Muscle of arm (tissue), 12 donors: ENCODE data around the gene XYLT2. TPM values are rescaled to one million over a fixed set of nuclear protein-coding genes. Genes with fewer than 3 reads are reported as not detected.

Source experiments
- DNase-seq: peaks from one replicate; pipeline ENCODE4 v3.0.0-alpha.2; 2013
- polyA plus RNA-seq, 12 donors: library from polyadenylated mRNA; unstranded; fragments of 120-200 nt; gene quantifications; one replicate each; pipeline ENCODE4 v1.2.1, GENCODE V29; 2013; ENCODE audit not compliant: insufficient read length in 12 of 12

XYLT2 gene
- polyA plus RNA-seq, 12 donors, result 15.5 to 337 (median 20.0) TPM

DNA sequence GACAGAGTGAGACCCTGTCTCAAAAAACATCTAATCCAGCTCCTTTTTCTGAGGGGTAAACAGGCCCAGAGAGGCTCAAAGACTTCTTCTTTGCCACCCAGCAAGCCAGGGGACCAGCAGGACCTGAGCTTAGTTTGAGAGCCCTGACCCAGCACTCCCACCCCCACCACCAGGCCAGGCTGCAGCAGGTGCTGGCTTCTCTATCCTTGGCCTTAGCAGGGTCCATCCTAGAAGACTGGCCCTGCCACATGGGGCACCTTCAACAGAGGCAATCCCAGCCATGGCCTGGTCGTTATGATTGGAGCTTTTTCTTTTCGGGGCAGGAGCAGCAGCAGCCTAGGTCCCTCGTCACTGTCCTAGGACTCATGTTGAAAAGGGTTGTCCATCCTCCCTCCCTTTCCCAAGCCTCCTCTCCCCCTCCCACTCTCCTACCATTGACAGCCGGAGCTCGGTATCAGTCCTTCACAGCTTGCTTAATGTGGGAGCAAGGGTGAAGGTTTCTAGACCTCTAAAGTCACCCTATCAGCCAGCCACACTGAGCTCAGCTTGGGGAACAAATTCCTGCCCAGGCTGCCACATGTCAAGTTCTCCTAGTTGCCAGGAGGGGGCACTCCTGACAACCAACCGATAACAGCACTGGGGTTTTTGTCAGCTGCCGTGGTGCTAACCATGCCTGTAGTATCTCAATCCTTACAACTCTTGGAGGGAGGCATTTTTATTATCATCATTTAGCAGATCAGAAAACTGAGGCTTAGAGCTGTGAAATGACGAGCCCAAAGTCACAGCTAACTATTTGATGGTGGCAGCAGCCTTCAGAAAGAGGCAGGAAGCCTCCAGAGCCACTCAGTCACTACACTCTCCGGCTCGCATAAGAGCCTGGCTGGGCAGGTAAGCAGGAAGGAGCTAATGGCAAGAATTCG, 15.9 kb downstream of the XYLT2 start:
- peak; percentile 26 for DNase-seq

DNA sequence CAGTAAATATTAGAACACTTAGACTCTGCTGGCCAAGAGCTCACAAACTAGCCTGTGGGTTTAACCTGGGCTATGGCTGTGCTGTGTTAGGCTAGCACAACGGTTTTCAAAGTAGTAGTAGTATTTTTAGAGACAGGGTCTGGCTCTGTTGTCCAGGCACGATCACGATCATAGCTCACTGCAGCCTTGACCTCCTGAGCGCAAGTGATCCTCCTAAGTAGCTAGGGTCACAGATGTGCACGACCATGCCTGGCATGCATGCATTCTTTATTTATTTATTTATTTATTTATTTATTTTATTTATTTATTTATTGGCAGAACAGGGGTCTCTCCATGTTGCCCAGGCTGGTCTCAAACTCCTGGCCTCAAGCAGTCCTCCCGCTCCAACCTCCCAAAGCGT, 16.7 kb downstream of the XYLT2 start:
- no peak for DNase-seq

DNA sequence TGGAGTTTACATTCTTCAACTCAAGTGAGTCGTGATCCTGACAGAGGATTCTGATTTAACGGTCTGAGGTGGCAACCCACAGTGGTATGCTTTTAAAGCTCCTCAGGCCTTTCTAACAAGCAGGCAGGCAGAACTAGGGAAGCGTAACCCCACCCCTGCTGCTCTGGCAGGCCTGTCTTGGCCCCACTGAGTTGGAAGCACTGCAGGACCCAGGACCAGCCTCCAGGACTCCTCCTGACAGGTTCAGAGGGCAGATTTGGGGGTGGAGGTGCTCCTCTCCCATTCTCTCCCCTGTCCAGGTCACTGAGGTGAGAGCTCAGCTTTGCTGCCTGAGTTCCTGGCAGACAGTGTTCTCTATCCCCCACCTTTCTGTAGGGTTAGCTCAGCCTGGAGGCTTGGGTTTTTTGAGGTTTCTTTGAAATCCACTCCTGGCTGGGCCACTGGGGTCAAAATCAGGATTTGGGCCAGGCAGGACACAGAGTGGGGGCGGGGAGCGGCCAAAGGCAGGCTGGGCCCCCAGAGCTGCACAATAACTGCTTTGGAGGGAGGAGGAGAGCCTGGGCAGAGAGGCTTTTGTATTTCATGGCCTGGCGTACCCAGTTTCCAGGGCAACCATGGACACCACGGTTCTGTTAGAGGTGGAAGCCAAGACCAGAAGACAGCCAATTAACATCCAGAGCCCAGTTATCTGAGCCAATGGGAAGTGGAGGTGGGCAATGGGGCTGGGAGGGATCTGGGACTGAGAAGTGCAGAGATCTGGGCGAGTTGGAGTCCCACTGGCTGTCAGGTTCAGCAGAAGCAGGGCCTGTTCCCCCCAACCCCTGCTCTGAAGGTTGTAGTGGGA, 17.5 kb downstream of the XYLT2 start:
- peak; percentile 41 for DNase-seq

DNA sequence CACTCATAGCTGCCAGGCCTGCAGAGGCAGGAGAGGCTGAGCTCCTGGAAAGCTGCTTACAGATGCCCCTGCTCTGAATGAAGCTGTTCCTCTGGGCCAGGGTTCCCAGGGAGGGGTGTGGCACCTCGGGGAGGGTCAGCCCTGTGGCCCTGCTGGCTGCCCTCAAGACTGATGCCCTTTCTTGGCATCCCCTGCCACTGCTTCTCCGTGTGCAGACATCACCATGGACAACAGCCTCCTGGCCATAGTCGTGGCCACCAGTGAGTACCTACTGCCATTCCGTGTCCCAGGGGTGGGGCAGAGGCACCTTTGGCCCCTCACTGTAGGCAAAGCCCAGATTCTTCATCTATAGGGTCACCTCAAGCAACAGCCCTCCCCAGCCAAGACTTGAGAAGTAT, 18.1 kb downstream of the XYLT2 start:
- DNase-seq, result no peak

DNA sequence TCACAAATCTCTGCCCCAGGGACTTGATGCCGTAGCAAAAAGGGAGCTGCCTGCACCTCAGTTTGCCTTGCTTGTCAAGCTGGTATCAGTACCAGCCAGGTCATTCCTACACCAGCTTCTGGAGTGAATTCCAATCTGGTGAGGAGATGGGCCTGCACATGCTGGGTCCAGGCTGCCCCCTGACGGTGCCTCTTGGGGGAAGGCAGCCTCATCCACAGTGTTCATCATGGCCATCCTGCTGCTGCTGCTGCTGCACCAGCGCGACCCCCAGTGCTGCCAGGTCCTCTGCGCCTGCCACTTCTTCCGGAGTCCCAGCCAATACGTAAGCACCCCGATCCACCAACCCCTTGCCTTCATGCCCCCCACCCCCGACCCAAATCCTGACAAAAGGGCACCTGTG, 18.8 kb downstream of the XYLT2 start:
- DNase-seq, result no peak

DNA sequence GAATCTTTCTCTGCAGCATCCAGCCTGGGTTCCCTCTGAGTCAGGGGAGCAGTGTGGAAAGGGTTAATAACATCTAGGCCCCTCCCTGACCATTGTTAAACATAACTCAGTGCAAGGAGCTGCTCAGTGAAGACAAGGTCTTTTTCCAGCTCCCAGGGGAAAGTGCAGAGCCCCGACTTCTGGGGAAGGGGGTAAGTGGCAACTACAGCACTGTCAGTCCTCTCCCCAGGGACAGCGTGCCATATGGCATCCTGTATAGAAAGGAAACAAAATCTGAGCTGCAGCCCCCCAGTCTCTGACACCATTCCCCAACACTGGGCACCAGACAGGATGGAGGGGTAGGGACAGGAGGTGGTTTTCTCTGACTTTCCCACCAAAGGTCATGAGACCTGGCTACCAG, 19.2 kb downstream of the XYLT2 start:
- DNase-seq, result no peak

DNA sequence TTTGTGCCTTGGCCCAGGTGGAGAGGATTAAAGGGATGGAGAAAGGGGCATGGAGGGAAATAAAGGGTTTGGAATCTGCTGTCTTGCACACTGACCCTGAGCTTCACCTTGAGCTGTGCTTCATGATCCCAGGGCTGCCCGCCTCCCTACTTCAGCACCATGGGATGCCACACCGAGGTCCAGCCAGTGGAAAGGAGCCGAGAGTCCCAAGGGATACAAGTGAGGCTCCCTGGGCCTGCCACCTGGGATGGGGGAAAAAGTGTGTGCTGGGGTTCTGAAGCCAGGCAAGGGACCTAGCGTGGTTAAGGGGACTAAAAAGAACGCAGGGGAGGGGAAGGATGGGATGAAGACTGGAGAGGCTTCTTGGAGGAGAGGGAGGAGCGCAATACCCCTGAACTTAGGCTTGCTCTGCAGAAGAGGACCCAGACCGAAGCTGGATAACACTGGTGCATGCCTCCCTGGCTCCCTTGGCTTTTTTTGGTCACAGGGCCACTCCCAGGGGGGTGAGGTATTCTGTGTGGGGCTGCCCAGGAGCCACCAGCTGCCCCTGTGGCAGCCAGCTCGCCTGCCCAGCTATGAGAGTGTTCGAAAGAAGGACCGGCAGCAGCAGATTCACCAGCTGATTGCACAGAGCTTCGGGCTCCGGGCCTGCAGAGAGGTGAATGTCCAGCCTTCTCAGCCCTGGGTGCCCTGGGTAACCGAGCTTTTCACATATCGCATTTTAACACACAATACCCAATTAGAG, 19.9 kb downstream of the XYLT2 start:
- no peak for DNase-seq

DNA sequence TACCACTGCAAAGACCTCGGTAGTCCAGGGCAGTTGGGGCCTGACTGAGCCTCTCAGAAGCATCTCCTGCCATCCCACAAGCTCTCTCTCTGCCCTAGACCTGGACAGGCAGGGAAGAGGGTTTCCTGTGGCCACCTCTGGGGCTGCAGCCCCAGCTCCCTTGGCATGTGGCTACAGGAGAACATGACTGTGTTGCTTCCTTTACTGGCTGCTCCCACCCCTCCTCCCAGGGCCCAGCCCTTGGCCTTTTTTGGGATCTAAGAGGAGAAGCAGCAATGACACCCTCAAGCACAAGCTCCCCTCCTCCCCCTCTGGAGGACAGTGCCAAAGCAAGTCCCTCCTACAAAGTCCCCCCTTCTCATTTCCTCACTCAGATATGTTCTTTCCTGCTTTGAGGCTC, 21.5 kb downstream of the XYLT2 start:
- DNase-seq, result no peak

DNA sequence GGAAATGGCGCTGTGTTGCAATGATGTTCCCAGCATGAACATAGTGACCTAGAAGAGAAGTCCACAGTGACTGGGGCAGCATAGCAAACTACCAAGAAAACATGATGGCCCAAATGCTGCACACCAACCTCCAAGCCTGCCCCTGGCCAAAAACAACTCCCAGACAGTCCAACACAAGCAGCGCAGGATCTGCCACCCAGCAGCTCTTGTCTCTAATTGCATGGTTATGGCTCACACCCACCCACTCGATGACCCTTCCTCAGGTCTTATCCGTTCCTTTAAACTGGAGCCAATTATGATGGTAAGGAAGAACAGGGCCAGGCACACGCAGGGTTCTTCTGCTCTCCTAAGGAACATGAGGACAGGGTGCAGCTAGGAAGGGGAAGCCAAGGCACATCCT, 24.1 kb downstream of the XYLT2 start:
- DNase-seq, result no peak

DNA sequence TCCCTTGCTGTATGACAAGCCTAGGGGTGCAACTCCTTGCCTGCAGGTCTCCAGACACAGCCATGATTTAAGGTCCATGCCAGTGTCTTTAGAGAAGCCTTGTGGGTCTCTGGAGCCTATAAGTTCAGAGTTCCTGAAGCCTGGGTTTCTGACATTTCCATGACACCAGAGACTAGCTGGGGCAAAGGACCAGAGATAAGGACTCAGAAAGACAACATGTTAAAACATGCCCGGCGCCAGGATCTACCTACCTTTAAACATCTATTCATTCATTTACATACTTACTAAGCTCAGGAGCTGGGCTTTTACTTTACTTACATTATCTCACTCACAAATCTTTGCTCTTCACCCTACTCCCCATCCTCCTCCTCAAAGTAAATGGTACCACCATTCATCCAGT, 25.6 kb downstream of the XYLT2 start:
- no peak for DNase-seq

DNA sequence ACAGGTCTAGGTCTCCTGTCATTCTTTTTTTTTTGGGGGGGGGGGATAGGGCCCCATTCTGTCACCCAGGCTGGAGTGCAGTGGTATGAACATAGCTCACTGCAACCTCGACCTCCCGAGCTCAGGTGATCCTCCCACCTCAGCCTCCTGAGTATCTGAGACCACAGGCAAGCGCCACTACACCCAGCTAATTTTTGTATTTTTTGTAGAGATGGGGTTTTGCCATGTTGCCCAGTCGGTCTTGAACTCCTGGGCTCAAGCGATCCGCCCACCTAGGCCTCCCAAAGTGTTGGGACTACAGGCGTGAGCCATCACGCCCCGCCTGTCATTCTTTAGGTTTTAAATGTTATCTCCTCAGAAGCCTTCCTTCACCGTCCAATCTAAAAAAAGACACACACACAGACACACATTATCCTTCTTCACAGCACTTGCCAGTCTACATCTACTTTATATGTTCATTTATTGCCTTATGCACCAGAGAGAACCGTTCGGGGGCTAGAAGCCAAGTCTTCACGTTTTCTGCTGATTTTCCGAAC, 26.4 kb downstream of the XYLT2 start:
- no peak for DNase-seq

DNA sequence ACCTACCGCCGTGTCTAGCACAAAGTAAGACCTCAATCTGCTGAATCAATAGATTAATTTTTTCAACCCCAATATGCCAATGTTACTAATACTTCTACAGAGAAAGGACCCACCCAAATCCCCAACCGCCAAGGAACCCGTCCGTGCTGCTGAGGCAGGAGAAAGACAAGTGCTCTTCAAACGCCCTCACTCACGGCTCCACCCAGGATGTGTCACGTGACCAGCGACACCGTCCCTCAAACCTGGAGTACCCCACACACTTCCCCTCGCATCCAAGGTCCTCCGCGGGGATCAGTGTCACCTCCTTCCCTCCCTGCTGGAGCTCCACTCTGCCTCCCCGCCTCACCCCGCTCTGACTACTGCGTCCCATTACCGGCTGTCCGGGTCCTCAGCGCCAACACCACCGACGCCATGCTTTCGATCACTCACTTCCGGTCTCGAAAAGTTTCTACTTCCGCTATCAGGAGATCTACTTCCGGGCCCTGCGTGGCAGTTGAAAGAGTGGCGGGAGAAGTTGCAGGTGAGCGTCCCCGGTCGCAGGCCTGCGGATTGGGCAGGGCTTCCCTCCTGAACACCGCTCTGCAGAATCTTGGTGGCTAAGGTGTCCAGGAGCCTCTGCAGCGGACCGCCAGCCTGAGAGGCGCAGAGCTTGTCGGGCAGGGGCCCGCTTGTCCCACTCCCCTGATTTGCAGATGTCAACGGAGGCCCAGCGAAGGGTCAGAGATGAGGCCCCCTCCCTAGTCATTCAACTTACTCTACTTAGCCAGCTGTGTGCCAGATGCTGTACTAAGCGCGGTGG, 27.0 kb downstream of the XYLT2 start, which contains the start of the genes EME1 and MRPL27:
Gene EME1, plus strand, starts transcription at position 472 of the 799 bp plus-strand sequence. CDS start 1,980 bp downstream, outside the sequence.
Gene MRPL27, minus strand, starts transcription at position 427 of the 799 bp plus-strand sequence. Its CDS starts 14 bp downstream, at position 413.
- peak; percentile 95 for DNase-seq

DNA sequence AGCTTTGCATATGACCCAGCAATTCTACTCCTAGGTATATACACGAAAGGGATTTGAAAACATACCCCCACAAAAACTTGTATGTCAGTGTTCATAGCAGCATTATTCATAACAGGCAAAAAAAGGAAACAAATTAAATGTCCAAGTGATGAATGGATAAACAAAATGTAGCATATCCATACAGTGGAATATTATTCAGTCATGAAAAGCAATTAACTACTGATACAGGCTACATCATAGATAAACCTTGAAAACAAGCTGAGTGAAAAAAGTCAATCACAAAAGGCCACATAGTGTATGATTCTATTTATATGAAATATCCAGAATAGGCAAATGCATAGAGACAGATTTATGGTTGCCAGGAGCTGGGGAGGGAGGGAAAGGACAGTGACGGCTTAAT, 27.8 kb downstream of the XYLT2 start:
- DNase-seq, result no peak

DNA sequence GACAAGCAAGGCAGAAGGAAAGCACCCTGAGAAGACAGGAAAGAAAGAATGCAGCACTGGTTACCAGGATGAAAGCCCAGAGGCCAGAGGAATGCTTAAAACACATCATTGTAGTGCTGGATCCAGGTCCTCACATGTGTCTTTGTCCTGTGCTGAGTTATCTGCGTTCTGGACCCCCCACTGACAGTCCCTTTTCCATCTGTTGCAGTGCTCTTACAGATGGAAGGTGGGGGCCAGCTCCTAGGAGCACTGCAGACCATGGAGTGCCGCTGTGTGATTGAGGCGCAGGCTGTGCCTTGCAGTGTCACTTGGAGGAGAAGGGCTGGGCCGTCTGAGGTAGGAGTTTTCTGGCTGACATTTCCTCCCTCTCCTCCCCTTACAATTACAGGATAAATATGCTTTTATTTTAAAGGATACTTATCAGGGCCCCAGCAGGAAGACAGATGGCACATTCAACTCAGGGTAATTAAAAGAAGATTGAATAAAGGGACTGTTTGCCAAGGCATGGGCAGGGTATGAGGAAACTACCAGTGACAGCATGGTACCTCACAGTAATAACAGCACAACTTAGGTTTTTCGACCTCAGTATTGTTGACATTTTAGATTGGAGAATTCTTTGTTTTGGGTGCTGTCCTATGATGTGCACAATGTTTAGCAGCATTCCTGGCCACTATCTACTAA, 30.1 kb downstream of the XYLT2 start:
- DNase-seq, result no peak

DNA sequence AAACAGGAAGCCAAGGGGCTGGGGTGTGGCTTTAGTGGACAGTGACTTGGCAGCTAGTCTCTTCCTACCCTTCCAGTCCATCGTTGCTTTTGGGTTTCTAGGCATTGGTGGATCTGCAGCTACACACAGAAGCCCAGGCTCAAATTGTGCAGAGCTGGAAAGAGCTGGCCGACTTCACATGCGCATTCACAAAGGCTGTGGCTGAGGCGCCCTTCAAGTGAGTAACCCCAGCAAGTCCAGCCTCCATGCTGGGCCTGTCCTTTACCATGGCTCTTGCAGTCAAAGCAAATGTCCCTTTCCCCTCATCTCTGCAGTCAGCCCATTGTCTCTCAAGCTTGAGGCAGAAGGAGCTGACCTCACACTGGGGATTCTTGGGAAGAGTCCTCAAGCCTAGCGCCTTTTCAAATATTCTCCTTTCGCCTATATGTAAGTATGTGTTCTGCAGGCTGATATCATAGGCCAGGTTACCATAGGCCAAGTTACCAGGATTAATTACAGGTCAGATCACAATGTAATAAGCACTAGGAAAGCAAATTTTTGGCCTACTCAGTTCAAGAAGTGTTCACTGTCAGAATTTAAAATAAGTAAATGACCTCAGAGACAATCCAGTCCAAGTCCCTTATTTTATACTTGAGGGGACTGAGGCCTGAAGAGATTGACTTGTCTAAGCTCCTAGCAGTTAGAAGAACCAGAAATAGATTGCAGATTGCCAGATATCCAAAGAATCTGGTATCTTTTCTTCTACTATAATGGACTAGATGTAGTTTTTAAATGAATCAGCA, 33.6 kb downstream of the XYLT2 start:
- no peak for DNase-seq

DNA sequence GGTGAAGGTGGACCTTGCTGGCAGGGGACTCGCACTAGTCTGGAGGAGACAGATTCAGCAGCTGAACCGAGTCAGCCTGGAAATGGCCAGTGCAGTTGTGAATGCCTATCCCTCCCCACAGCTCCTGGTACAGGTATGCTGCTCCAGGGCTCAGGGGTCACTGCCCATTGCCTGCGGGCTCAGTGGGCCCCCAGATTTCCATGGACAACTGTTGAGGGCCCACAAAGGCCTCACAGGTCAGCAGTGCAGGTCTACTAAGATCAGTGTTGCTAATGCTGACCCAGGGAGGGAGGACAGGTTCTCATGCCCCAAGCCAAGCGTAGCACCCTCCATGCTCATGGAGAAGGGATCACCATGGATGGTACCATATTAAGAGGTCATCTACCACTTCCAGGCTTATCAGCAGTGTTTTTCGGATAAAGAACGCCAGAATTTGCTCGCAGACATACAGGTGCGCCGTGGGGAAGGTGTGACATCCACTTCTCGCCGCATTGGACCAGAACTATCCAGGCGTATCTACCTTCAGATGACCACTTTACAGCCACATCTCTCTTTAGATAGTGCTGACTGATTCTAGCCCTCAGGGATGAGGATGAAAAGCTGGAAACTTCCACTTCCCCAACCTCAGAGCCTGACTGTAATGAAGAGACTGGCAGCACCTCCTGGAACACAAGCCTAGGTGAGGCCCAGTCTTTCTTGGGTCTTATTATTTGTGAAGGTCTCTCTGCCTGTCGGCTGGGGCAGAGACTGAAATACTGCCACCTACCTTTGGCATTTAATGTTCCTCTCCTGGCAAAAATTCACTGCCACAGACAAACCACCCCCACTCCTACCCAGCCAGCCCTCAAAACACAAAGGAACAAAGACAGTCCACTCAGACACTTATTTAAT, 34.7 kb downstream of the XYLT2 start:
- DNase-seq, result no peak

DNA sequence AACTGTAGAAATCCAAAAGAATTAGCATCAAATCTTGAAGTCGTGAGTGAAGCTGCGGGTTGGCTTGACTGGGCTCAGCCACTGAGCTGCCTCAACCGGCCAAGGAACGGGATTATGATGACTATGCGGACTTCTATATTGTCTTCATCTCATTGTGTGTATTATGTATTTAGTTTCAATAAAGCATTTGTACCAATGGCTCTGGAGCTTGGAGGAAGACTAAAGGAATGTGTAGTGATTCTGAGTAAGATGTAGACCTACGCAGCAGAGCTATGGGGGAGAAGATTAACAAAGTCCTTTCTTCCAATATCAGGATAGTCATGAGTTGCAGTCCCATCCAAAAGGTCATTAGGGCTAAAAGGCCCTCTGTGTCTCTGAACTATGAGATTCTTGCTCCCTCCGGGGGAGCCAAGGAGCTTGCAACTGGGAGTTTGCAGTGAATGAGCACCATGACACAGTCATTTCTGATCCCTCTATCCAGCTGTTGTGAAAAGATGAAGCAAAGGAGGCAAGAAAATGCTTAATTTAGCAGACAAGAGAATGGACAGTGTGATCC, 35.4 kb downstream of the XYLT2 start:
- no peak for DNase-seq

DNA sequence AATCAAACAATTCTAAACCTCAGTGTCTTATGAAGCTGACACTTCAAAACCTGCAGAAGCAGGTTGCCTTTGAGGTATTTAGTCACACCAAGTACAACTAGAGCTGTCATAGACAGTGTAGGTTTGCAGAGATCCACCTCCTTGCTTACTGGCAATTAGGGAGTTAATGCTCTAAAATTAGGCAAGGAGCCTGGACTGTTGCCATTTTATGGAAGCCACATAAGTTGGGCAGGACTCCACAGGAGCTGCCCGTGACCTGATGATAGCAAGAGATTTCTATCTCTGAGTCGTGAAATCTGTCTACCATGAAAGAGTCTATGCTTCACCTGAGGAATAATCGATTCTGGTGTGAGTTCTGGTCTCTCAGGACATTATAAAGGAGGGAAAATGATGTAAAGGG, 36.0 kb downstream of the XYLT2 start:
- no peak for DNase-seq
